HepG2 (cell line): ENCODE measurements around the gene TSC22D2. TPM values are rescaled to one million over a fixed set of nuclear protein-coding genes. Genes with fewer than 3 reads are reported as not detected.

ENCODE experiments used
- ATAC-seq: fragments of 200-7000 bp; cut with Tn5 transposase; 3 replicates; pipeline ENCODE4 v1.9.1; 2020; ENCODE audit warnings: mild to moderate bottlenecking, moderate library complexity
- BruUV-seq: library from RNA; stranded (reverse); fragments of 400-500 nt; replicated peaks from 2 replicates; lab custom pipeline; 2021; lab: Mats Ljungman, UMichigan
- CTCF ChIA-PET: fragments of 300-600 bp; formaldehyde crosslinking; extraction: SDS; loops from one replicate; lab custom pipeline; 2021; ENCODE audit warnings: low total read pairs, inconsistent platforms, low intra/inter-chr PET ratio; lab: Yijun Ruan, JAX
- POLR2A ChIA-PET: fragments of 350-600 bp; sonication (Branson Sonifier 250); formaldehyde crosslinking; loops from one replicate; lab custom pipeline; 2020; ENCODE audit warnings: antibody characterized with exemption, inconsistent platforms; lab: Yijun Ruan, JAX
- DNase-seq: peaks from one replicate; pipeline ENCODE4 v3.0.0-alpha.2; 2015; ENCODE audit warnings: low spot score
- FAIRE-seq: peaks from 3 replicates; lab custom pipeline; 2011; peaks lifted over from hg19 to GRCh38; lab: Jason Lieb, UNC
- H2AFZ ChIP-seq: one replicate; pipeline ENCODE4 v1.6.1; 2011; ENCODE audit warnings: low read length, inconsistent platforms
- H3K27ac ChIP-seq: fragments of 300-600 bp; 3 replicates; pipeline ENCODE4 v1.8.0; 2011; ENCODE audit warnings: mixed run types, mild to moderate bottlenecking, mixed read lengths, low read length, inconsistent platforms; ENCODE audit not compliant: insufficient read depth; ENCODE audit errors: extremely low read length
- H3K27me3 ChIP-seq, 2 experiments: fragments of 200-600 bp in 1 of 2; 2 replicates in 1 of 2; 3 replicates in 1 of 2; pipeline versions ENCODE4 v1.6.0 to v1.8.0; 2011; ENCODE audit warnings: low read length in 2 of 2, mild to moderate bottlenecking in 2 of 2, moderate library complexity in 2 of 2, inconsistent platforms in 1 of 2; ENCODE audit not compliant: insufficient read depth in 2 of 2, control insufficient read depth in 1 of 2
- H3K36me3 ChIP-seq, 2 experiments: fragments of 200-600 bp in 1 of 2; replicated peaks in 1 of 2; 2 replicates in 1 of 2; 3 replicates in 1 of 2; pipeline versions ENCODE4 v1.5.1 to v1.8.0; 2011; ENCODE audit warnings: low read length in 2 of 2, inconsistent platforms in 1 of 2; ENCODE audit not compliant: insufficient read depth in 2 of 2, control insufficient read depth in 1 of 2
- H3K4me1 ChIP-seq: 2 replicates; pipeline ENCODE4 v1.5.1; 2012; ENCODE audit warnings: low read length, inconsistent platforms; ENCODE audit not compliant: insufficient read depth
- H3K4me2 ChIP-seq: 2 replicates; pipeline ENCODE4 v1.6.0; 2011; ENCODE audit warnings: low read depth, low read length, inconsistent platforms
- H3K4me3 ChIP-seq, 3 experiments: fragments of 200-600 bp in 1 of 3; sonication (generic), shearing (Covaris generic) in 1 of 3; replicated peaks in 1 of 3; 2 replicates each; pipeline ENCODE4 v1.5.1; 2011 to 2016; ENCODE audit warnings: low read length in 3 of 3, inconsistent platforms in 2 of 3, low read depth in 2 of 3, mild to moderate bottlenecking in 2 of 3, control low read depth in 1 of 3, mixed read lengths in 1 of 3; ENCODE audit not compliant: insufficient read depth in 1 of 3
- H3K79me2 ChIP-seq: one replicate; pipeline ENCODE4 v1.6.1; 2011; ENCODE audit warnings: low read length, inconsistent platforms; ENCODE audit not compliant: insufficient read depth
- H3K9ac ChIP-seq: 2 replicates; pipeline ENCODE4 v1.6.0; 2011; ENCODE audit warnings: mild to moderate bottlenecking, low read depth, low read length, inconsistent platforms; ENCODE audit not compliant: insufficient read depth
- H3K9me3 ChIP-seq: 2 replicates; pipeline ENCODE4 v1.5.1; 2012; ENCODE audit warnings: mild to moderate bottlenecking, low read length
- H4K20me1 ChIP-seq: 2 replicates; pipeline ENCODE4 v1.6.0; 2011; ENCODE audit warnings: inconsistent platforms, mild to moderate bottlenecking, low read length, moderate library complexity; ENCODE audit not compliant: insufficient read depth
- WGBS: methylation state at CpG from one replicate; pipeline ENCODE4 v1.1.6; 2017; ENCODE audit warnings: low lambda C conversion rate; 5-methylcytosine and 5-hydroxymethylcytosine counted together
- in situ Hi-C: cut with HindIII; loops from 2 replicates; pipeline ENCODE4 v1.10.0; 2017; ENCODE audit warnings: low pct_unique_long_range_greater_than_20kb; ENCODE audit not compliant: extremely low pct_ligation_motif_present
- intact Hi-C: fragments of 100-400 bp; cut with micrococcal nuclease; formaldehyde crosslinking; loops from one replicate; pipeline ENCODE4 v1.10.0; 2022; ENCODE audit not compliant: unreplicated experiment
- polyA plus RNA-seq, 8 experiments: library from polyadenylated mRNA; depleted of rRNA in 3 of 8; stranded (reverse) in 7 of 8; unstranded in 1 of 8; fragments of >200 nt; fragmentation: Illumina TruSeq in 4 of 8; extraction: Trizol in 4 of 8; gene quantifications; 2 replicates each; pipeline versions ENCODE4 v1.2.1 to v1.2.3, GENCODE V29; 2011 to 2016; ENCODE audit warnings: low read depth in 4 of 8, missing spikeins in 1 of 8, mixed read lengths in 1 of 8; ENCODE audit not compliant: insufficient read depth in 1 of 8
- total RNA-seq, 5 experiments: library from RNA; depleted of rRNA; stranded (reverse); fragments of >200 nt; fragmentation: Illumina TruSeq; extraction: Trizol; gene quantifications; 2 replicates each; pipeline ENCODE4 v1.2.3, GENCODE V29; 2016; ENCODE audit warnings: low read depth in 1 of 5
- TF ChIP-seq, protein P1 (sequence below): sonication (generic); formaldehyde crosslinking; IDR thresholded peaks from 2 replicates; pipeline ENCODE4 v1.5.1; 2020; ENCODE audit warnings: missing genetic modification reagents, mild to moderate bottlenecking, borderline replicate concordance
- TF ChIP-seq, protein P2 (sequence below): sonication (generic); formaldehyde crosslinking; IDR thresholded peaks from 2 replicates; pipeline ENCODE4 v1.4.0; 2020; ENCODE audit warnings: missing genetic modification reagents

TSC22D2 gene
- total and polyA plus RNA-seq, 2 of the 13 experiments (the other 11 are each of a cell fraction or from before 2014, with no cell fraction given): 4.6 to 8.2 TPM

DNA sequence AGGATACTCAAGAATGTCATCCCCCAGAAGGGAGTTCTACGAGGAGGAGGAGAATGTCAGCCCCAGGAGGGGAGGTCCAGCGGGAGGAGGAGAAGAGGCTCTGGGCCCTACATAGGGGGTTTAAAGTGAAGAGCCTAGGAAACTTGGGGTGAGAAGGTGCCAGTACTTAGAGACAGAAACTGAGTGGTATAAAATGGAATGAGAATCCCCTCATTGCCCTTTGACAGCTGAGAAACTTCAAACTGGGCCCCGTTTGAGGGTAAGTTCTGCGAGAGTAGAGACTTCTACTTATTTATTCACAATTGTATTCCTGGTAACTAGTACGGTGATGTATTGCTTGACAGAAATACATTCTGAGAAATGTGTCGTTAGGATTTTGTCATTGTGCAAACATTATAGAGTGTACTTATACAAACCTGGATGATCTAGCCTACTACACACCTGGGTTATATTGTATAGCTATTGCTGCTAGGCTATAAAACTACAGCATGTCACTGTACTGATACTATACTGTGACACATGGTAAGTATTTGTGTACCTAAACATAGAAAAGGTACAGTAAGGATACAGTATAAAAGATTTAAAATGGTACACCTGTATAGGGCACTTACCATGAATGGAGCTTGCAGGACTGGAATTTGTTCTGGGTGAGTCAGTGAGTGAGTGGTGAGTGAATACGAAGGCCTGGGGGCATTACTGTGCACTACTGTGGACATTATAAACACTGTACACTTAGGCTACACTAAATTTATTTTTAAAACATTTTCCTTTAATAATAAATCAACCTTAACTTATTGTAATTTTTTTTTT, 62.0 kb downstream of the TSC22D2 start:
- TF ChIP-seq, protein P1, sequence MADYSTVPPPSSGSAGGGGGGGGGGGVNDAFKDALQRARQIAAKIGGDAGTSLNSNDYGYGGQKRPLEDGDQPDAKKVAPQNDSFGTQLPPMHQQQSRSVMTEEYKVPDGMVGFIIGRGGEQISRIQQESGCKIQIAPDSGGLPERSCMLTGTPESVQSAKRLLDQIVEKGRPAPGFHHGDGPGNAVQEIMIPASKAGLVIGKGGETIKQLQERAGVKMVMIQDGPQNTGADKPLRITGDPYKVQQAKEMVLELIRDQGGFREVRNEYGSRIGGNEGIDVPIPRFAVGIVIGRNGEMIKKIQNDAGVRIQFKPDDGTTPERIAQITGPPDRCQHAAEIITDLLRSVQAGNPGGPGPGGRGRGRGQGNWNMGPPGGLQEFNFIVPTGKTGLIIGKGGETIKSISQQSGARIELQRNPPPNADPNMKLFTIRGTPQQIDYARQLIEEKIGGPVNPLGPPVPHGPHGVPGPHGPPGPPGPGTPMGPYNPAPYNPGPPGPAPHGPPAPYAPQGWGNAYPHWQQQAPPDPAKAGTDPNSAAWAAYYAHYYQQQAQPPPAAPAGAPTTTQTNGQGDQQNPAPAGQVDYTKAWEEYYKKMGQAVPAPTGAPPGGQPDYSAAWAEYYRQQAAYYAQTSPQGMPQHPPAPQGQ (CRISPR knock-in tag): no peak
- TF ChIP-seq, protein P2, sequence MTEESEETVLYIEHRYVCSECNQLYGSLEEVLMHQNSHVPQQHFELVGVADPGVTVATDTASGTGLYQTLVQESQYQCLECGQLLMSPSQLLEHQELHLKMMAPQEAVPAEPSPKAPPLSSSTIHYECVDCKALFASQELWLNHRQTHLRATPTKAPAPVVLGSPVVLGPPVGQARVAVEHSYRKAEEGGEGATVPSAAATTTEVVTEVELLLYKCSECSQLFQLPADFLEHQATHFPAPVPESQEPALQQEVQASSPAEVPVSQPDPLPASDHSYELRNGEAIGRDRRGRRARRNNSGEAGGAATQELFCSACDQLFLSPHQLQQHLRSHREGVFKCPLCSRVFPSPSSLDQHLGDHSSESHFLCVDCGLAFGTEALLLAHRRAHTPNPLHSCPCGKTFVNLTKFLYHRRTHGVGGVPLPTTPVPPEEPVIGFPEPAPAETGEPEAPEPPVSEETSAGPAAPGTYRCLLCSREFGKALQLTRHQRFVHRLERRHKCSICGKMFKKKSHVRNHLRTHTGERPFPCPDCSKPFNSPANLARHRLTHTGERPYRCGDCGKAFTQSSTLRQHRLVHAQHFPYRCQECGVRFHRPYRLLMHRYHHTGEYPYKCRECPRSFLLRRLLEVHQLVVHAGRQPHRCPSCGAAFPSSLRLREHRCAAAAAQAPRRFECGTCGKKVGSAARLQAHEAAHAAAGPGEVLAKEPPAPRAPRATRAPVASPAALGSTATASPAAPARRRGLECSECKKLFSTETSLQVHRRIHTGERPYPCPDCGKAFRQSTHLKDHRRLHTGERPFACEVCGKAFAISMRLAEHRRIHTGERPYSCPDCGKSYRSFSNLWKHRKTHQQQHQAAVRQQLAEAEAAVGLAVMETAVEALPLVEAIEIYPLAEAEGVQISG (CRISPR knock-in tag): no peak
- intact Hi-C loops: no loop called here
- ChIA-PET POLR2A (no interaction called here), CTCF (no interaction called here)
- ATAC-seq (peak; percentile 38), DNase-seq (no peak), FAIRE-seq (no peak)
- no peak overlapping the region for H3K4me2 ChIP-seq
- 50% methylated on average over 7 of the region's 7 CpGs for WGBS
- no peaks in the 10 kb centered on the region for H3K27me3 ChIP-seq
- H4K20me1 ChIP-seq: no peaks in the 10 kb centered on the region
- H3K9me3 ChIP-seq: no peaks in the 10 kb centered on the region
- no peak overlapping the region for H3K9ac ChIP-seq
- in situ Hi-C loops: no loop called here
- H3K27ac ChIP-seq: no peak overlapping the region
- BruUV-seq: no TSS peak
- no peak overlapping the region for H2AFZ ChIP-seq
- no peaks in the 10 kb centered on the region for H3K4me1 ChIP-seq
- H3K79me2 ChIP-seq: no peaks in the 10 kb centered on the region
- no peaks in the 10 kb centered on the region for H3K36me3 ChIP-seq
- no peak overlapping the region for H3K4me3 ChIP-seq
